Measurements from ENCODE around the gene SYT11.
"Not testable (repeated sequence)": the region's sequence is repeated elsewhere in the genome, so short reads cannot be mapped to it uniquely, and the experiment has no call there.

SYT11 gene

DNA sequence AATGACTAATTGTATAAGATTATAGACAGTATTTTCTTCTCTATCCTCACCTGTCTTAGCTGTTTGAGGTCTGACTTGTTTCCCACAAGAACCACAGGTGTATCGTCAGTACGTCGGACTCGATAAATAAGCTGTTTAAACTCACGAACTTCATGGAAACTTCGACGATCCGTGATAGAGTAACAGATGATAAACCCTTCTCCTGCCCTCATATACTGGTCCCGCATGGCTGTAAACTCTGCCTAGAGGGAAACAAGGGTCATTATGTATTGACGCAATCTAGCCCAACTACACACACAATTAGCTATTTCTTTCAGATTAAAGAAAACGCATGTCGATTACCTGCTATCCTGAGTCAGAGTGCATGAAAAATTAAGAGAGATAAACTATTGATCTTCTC, 44.9 kb downstream of the SYT11 start:
- DNase-seq: no peak

- DNase-seq: no peak
These were observed 50.5 kb downstream of the SYT11 start for GRCh38 chr1:155909894-155910293.

- peak; percentile 51 for DNase-seq
These were observed 51.3 kb downstream of the SYT11 start for GRCh38 chr1:155910621-155911121.

- DNase-seq: peak; percentile 91
These were observed 52.0 kb downstream of the SYT11 start, which contains the start of gene RIT1 for GRCh38 chr1:155911156-155912055. TSS of gene RIT1 (minus strand) at chr1:155911349. CDS start at chr1:155910761, 588 bp downstream.

DNA sequence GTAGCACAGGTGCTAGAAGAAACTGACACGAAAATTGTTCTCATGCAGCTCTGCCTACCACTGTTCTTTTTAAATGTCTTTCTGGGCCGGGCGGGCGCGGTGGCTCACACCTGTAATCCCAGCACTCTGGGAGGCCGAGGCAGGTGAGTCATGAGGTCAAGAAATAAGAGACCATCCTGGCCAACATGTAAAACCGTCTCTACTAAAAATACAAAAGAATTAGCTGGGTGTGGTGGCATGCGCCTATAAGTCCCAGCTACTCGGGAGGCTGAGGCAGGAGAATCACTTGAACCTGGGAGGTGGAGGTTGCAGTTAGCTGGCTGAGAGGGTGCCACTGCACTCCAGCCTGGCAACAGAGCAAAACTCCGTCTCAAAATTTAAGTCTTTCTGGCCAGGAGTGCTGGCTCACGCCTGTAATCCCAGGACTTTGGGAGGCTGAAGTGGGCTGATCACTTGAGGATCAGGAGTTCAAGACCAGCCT, 52.7 kb downstream of the SYT11 start:
- no peak for DNase-seq

DNA sequence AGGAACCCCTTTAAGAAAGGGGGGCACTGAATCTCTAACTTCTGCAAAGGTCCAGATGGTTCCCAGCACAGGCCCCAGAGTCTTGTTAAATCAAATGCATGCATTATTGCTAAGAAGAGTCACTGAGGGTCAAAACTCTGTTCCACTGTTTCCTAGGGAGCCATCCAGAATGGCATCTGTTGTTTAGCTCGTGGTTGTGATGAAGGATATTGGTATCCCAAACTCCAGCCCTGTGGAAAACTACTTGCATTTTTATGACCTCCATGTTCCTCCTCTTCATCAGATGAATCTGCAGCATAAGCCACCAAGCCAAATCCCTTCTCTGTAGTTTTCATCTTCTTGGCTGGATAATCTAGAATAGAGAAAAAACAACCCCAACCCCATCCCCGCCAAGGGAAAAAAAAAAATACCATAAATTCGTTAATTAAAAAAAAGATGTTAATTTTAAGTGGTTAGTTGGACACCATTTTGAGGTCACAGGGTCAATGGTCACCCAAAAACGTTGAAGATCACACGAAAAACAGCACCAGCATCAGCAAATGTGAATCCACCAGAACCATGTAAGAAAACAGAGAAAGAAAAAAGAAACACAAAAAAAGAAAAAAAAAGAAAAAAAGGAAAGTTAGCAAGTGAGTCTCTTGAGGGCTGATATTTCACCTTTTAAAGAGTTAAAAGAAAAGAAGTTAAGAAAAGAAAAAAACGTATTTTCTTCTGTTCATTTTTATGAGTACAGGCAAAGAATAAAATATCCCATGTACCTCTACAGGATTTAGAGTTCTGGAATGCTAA, 54.8 kb downstream of the SYT11 start:
- no peak for DNase-seq

GRCh38 chr1:155918660-155919059, 59.3 kb downstream of the SYT11 start:
- no peak for DNase-seq

- DNase-seq: no peak
These were observed 60.4 kb downstream of the SYT11 start for GRCh38 chr1:155919801-155920200.

- DNase-seq: no peak
These were observed 61.4 kb downstream of the SYT11 start for GRCh38 chr1:155920717-155921116.

- no peak for DNase-seq
These were observed 66.1 kb downstream of the SYT11 start for GRCh38 chr1:155925506-155925905.

DNA sequence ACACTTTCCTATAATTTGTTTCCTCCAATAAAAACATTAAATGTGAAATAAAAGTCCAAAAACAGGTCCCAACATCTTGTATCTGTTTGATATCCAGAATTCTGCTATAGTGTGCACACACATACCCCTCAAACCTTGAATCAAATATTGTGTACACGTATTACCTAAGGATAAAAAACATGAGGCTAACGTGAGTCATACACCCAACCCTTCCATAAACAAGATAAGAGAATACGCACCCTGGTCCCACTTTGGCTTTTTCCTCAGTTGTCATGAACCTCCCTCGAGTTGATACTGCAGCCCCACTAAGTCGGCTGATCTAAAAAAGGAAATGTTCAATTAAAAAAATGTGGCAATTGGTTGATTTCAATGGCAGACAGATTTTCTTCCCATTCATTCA, 69.7 kb downstream of the SYT11 start:
- no peak for DNase-seq

DNA sequence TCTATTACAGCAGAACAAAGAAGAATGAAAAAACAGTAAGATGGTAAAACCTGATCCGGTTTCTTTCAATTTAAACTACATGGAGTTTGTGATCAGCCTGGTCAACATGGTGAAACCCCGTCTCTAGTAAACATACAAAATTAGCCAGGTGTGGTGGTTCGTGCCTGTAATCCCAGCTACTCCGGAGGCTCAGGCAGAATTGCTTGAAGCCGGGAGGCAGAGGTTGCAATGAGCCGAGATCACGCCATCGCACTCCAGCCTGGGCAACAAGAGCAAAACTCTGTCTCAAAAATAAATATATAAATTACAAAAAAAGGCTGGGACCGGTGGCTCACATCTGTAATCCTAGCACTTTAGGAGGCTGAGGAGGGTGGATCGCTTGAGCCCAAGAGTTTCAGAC, 71.4 kb downstream of the SYT11 start:
- DNase-seq: not testable (repeated sequence)

DNA sequence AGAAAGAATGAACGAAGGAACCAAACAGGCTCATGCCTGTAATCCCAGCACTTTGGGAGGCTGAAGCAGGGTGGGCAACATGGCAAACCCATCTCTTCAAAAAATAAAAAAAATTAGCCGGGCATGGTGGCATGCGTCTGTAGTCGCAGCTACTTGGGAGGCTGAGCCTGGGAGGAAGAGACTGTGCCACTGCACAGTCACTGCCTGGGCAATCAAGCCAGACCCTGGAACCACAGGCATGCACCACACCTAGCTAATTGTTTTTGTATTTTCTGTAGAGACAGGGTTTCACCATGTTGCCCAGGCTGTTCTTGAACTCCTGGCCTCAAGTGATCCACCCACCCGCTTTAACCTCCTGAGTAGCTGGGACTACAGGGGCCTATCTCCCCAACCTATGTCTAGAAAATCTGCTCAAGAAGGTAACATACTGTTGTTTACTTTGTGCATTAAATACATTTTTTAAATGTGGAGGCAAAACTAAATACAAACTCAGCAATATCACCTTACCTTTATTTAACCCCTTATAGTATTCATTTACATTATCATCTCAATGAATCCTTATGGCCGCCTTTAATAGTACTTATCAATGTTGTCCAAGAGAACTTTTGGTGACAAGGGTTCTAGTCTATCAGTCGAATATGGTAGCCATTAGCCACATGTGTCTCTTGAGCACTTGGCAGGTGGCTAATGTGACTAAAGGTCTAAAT, 72.1 kb downstream of the SYT11 start:
- DNase-seq: no peak

DNA sequence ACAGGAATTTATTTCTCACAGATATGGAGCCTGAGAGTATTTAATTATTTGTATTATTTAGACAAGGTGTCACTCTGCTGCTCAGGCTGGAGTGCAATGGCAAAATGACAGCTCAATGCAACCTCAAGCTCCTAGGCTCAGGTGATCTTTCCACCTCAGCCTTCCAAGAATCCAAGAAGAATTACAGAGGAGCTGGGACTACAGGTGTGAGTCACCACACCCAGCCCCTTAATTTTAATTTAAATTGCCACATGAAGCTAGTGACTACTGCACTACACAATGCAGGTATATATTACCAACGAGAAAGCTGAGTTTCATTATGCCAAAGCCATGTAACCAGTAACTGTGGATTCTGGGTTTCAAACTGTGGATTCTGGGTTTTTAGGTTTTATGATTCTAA, 72.7 kb downstream of the SYT11 start:
- DNase-seq: no peak

DNA sequence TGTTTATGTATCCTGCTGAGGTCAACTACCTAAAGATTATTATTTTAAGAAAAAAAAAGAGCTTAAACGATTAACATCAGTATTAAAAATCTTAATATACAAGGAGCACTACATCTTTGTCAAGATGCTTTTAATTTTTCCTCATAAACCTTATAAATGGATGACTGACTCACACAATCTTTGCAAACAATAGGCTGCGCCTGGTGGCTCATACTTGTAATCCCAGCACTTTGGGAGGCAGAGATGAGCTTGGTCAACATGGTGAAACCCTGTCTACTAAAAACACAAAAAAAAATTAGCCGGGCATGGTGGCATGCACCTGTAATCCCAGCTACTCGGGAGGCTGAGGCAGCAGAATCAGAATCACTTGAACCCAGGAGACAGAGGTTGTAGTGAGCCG, 73.1 kb downstream of the SYT11 start:
- no peak for DNase-seq

- DNase-seq: no peak
These were observed 74.3 kb downstream of the SYT11 start for GRCh38 chr1:155933591-155934096.

DNA sequence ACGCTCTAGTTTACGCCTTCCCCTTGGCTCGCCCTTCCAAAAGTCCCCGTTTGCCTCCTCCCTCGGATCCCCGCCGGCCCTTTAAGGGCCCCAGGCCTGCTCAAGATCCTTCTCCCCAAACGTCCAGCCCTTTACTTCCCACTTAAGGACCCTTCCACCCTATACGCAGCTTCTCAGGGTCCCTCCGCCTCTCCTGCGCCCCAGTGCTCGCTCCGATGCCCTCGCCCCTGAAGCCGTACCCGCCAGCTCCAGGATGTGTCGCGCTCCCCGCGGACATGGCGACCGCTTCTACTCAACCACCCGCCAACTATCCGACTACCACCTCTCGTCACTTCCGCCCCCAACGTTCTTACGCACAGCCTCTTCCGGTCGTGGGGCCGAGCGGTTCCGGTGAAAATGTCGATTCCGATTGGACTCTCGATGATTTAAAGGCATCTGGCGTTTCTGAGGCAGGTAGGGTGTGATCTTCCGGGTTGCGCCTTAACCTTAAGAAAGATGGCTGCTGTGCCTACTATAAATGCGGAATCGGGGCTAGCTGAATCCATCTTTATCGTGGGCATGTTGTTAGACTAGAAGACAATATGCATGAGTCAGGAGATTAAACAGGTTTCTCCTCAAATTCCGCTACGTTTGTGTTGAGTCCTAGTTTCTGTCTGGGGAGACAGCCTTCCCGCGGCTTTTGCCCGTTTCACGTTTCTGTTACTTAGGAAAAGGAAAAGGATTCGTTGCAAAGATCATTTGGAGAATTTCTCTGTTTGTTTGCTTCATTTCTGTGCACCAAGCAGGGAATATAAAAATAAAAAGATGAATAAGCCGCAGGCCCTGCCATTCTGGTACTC, 74.9 kb downstream of the SYT11 start, which contains the start of gene KHDC4:
TSS of gene KHDC4 (minus strand) at position 317 of the 839 bp plus-strand sequence. CDS start at position 277, 40 bp downstream.
- peak; percentile 95 for DNase-seq
